GM12878 (cell line): ENCODE results near the gene ALDH1A2. TPM values are rescaled to one million over a fixed set of nuclear protein-coding genes. Genes with fewer than 3 reads are reported as not detected.

Source experiments
- ATAC-seq: fragments of 200-7000 bp; cut with Tn5 transposase; 3 replicates; pipeline ENCODE4 v1.9.1; 2020; ENCODE audit warnings: mild to moderate bottlenecking, moderate library complexity
- BruUV-seq: library from RNA; stranded (reverse); fragments of 400-500 nt; replicated peaks from 2 replicates; lab custom pipeline; 2021; lab: Mats Ljungman, UMichigan
- CTCF ChIA-PET: fragments of 300-600 bp; sonication (Branson Sonifier 250); formaldehyde crosslinking; extraction: SDS; loops from one replicate; lab custom pipeline; 2021; ENCODE audit warnings: inconsistent platforms; lab: Yijun Ruan, JAX
- POLR2A ChIA-PET: fragments of 350-600 bp; formaldehyde crosslinking; extraction: SDS; loops from one replicate; lab custom pipeline; 2021; ENCODE audit warnings: inconsistent platforms; lab: Charles Lee
- RAD21 ChIA-PET: fragments of 300-600 bp; sonication (Branson Sonifier 250); formaldehyde crosslinking; loops from one replicate; lab custom pipeline; 2023; ENCODE audit warnings: antibody characterized with exemption; ENCODE audit not compliant: unreplicated experiment; lab: Charles Lee
- SMC1A ChIA-PET: fragments of 300-600 bp; sonication (Branson Sonifier 250); formaldehyde crosslinking; loops from one replicate; lab custom pipeline; 2023; ENCODE audit not compliant: unreplicated experiment, uncharacterized antibody; lab: Charles Lee
- DNase-seq: peaks from one replicate; pipeline ENCODE4 v3.0.0-alpha.2; 2011; ENCODE audit warnings: low read depth, low spot score
- FAIRE-seq: peaks from 3 replicates; lab custom pipeline; 2011; peaks lifted over from hg19 to GRCh38; lab: Jason Lieb, UNC
- H2AFZ ChIP-seq: 2 replicates; pipeline ENCODE4 v1.6.0; 2011; ENCODE audit warnings: low read depth, low read length, control low read depth; ENCODE audit not compliant: control insufficient read depth
- H3K27ac ChIP-seq: 2 replicates; pipeline ENCODE4 v1.5.1; 2011; ENCODE audit warnings: control low read depth; ENCODE audit not compliant: control insufficient read depth, insufficient read depth
- H3K27me3 ChIP-seq, 2 experiments: replicated peaks in 1 of 2; 2 replicates each; pipeline versions ENCODE4 v1.6.0 to v1.6.1; 2011; ENCODE audit warnings: low read length in 1 of 2; ENCODE audit not compliant: control insufficient read depth in 2 of 2, insufficient read depth in 2 of 2
- H3K36me3 ChIP-seq, 2 experiments: 2 replicates each; pipeline ENCODE4 v1.5.1; 2011; ENCODE audit warnings: low read length in 1 of 2; ENCODE audit not compliant: control insufficient read depth in 2 of 2, insufficient read depth in 2 of 2
- H3K4me1 ChIP-seq: 2 replicates; pipeline ENCODE4 v1.6.1; 2011; ENCODE audit warnings: mild to moderate bottlenecking, low read length, moderate library complexity, mixed read lengths; ENCODE audit not compliant: control insufficient read depth, insufficient read depth
- H3K4me2 ChIP-seq: 2 replicates; pipeline ENCODE4 v1.6.0; 2011; ENCODE audit warnings: control low read depth; ENCODE audit not compliant: control insufficient read depth, insufficient read depth
- H3K4me3 ChIP-seq: fragments of 200-600 bp; sonication (generic); 2 replicates; pipeline ENCODE4 v1.5.1; 2016
- H3K79me2 ChIP-seq: 2 replicates; pipeline ENCODE4 v1.6.0; 2011; ENCODE audit warnings: low read length; ENCODE audit not compliant: control insufficient read depth, insufficient read depth
- H3K9ac ChIP-seq: 2 replicates; pipeline ENCODE4 v1.8.0; 2011; ENCODE audit warnings: low read length, control low read depth, mixed read lengths; ENCODE audit not compliant: control insufficient read depth, insufficient read depth
- H3K9me3 ChIP-seq: replicated peaks from 3 replicates; pipeline ENCODE4 v1.5.1; 2011; ENCODE audit warnings: mild to moderate bottlenecking, low read length; ENCODE audit not compliant: control insufficient read depth, insufficient read depth
- H4K20me1 ChIP-seq: 2 replicates; pipeline ENCODE4 v1.6.0; 2011; ENCODE audit not compliant: control insufficient read depth, insufficient read depth
- ATF2 ChIP-seq: IDR thresholded peaks from 2 replicates; pipeline ENCODE4 v1.6.1; 2012; ENCODE audit warnings: low read length, inconsistent platforms
- ATF7 ChIP-seq: fragments of 450-650 bp; IDR thresholded peaks from 2 replicates; pipeline ENCODE4 v1.6.1; 2016; ENCODE audit warnings: low read depth, mild to moderate bottlenecking
- BRCA1 ChIP-seq: IDR thresholded peaks from 2 replicates; pipeline ENCODE4 v1.6.1; 2011; ENCODE audit warnings: low read depth, low read length, improper control_type of control experiment
- E4F1 ChIP-seq: fragments of 450-650 bp; IDR thresholded peaks from 2 replicates; pipeline ENCODE4 v1.6.1; 2018; ENCODE audit warnings: borderline replicate concordance, mild to moderate bottlenecking; ENCODE audit not compliant: partially characterized antibody
- GATAD2B ChIP-seq: fragments of 450-650 bp; conservative IDR thresholded peaks from 2 replicates; pipeline ENCODE4 v1.6.1; 2017; ENCODE audit warnings: low read depth, mild to moderate bottlenecking, moderate library complexity
- KAT2A ChIP-seq: conservative IDR thresholded peaks from 2 replicates; pipeline ENCODE4 v1.6.1; 2011; ENCODE audit warnings: low read depth, low read length; ENCODE audit not compliant: control insufficient read depth
- PML ChIP-seq: IDR thresholded peaks from 2 replicates; pipeline ENCODE4 v1.6.1; 2012; ENCODE audit warnings: low read length, inconsistent platforms
- SMC3 ChIP-seq: IDR thresholded peaks from 2 replicates; pipeline ENCODE4 v1.6.1; 2011; ENCODE audit warnings: low read length, improper control_type of control experiment, borderline replicate concordance
- STAT1 ChIP-seq: fragments of 450-650 bp; conservative IDR thresholded peaks from 2 replicates; pipeline ENCODE4 v1.6.1; 2014; ENCODE audit warnings: antibody characterized with exemption, mild to moderate bottlenecking
- WGBS: methylation state at CpG from one replicate; pipeline ENCODE4 v1.1.6; 2016; ENCODE audit warnings: low lambda C conversion rate; ENCODE audit not compliant: insufficient replicate concordance, insufficient coverage; ENCODE audit errors: missing lambda C conversion rate; 5-methylcytosine and 5-hydroxymethylcytosine counted together
- in situ Hi-C: fragments of 300-500 bp; cut with MboI; formaldehyde crosslinking; loops from 9 replicates; pipeline ENCODE4 v1.14.3; 2018; ENCODE audit warnings: mixed read lengths
- intact Hi-C: fragments of 100-400 bp; cut with micrococcal nuclease; formaldehyde crosslinking; loops from one replicate; pipeline ENCODE4 v1.14.2; 2022; ENCODE audit not compliant: unreplicated experiment
- polyA plus RNA-seq, 11 experiments: library from polyadenylated mRNA; depleted of rRNA in 4 of 11; unstranded in 6 of 11; stranded (reverse) in 5 of 11; fragments of >200 nt; fragmentation: Nextera tagmentation in 4 of 11; fragmentation: Illumina TruSeq in 1 of 11; extraction: Ambion mirVana in 4 of 11; extraction: Trizol in 1 of 11; gene quantifications; 1 replicate in 1 of 11; 2 replicates in 10 of 11; pipeline versions ENCODE4 v1.2.1 to v1.2.3, GENCODE V29; 2011 to 2016; ENCODE audit warnings: inconsistent platforms in 2 of 11, missing spikeins in 2 of 11, low read depth in 1 of 11
- total RNA-seq, 4 experiments: library from RNA; depleted of rRNA in 3 of 4; stranded (reverse); fragments of >200 nt in 3 of 4; fragmentation: Illumina TruSeq in 1 of 4; extraction: Trizol in 1 of 4; gene quantifications; 2 replicates each; pipeline versions ENCODE4 v1.2.1 to v1.2.3, GENCODE V29; 2013 to 2021
- TF ChIP-seq, protein P1 (sequence below): IDR thresholded peaks from 2 replicates; pipeline ENCODE4 v1.6.1; 2011; ENCODE audit warnings: mild to moderate bottlenecking, low read depth, low read length, moderate library complexity; ENCODE audit not compliant: insufficient replicate concordance
- TF ChIP-seq, protein P2 (sequence below): IDR thresholded peaks from 2 replicates; pipeline ENCODE4 v1.6.1; 2012; ENCODE audit warnings: low read depth, low read length, improper control_type of control experiment
- TF ChIP-seq, protein P3 (sequence below): fragments of 450-650 bp; IDR thresholded peaks from 2 replicates; pipeline ENCODE4 v1.6.1; 2017; ENCODE audit warnings: mild to moderate bottlenecking, moderate library complexity
- TF ChIP-seq, protein P4 (sequence below): IDR thresholded peaks from 2 replicates; pipeline ENCODE4 v1.6.1; 2012; ENCODE audit warnings: low read depth, low read length, improper control_type of control experiment

The ALDH1A2 gene
- total and polyA plus RNA-seq, 10 of the 15 experiments (the other 5 are each of a cell fraction or from before 2014, with no cell fraction given), result 0.06 to 0.92 (median 0.18) TPM; not detected in 5

DNA sequence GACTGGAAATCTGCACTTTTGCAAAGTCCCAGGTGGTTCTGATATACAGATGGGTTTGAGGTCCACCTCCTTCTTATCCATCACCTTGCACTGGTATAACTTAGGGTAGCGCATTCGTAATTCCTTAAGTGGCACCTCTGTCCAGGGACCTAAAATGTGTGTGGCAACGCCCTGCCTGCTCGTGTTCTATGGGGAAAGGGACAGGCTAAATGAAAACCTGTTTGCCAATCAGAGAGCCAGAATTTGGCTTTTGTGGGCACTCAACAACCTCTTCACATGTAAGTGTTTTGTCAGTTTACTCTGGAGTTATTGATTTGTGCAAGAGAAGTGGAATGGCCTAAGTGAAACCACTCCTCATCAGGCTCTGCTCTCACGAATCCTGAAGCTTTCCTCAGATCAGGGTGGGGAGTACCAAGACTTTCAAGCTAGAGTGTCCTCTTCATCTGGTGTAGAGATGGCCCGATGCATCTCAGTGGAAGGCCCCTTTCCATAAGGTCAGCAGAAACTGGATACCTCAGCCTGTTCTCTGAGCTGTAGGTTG, 138.3 kb downstream of the ALDH1A2 start:
- CTCF ChIA-PET, result no interaction called here
- H3K9me3 ChIP-seq, result no peaks in the 10 kb centered on the region
- no peaks in the 10 kb centered on the region for H3K27me3 ChIP-seq
- no peak overlapping the region for H3K4me2 ChIP-seq
- no peak overlapping the region for H3K27ac ChIP-seq
- POLR2A ChIA-PET, result no interaction called here
- 33% methylated on average over 6 of the region's 6 CpGs for whole genome bisulfite sequencing
- H3K9ac ChIP-seq, result no peak overlapping the region
- RAD21 ChIA-PET, result no interaction called here
- H2AFZ ChIP-seq, result no peak overlapping the region
- FAIRE-seq, result no peak
- no TSS peak for BruUV-seq
- no peaks in the 10 kb centered on the region for H3K4me1 ChIP-seq
- no peak for ATAC-seq
- no peak overlapping the region for H3K4me3 ChIP-seq
- no peaks in the 10 kb centered on the region for H3K36me3 ChIP-seq
- no peaks in the 10 kb centered on the region for H3K79me2 ChIP-seq
- DNase-seq, result no peak
- SMC1A ChIA-PET, result no interaction called here
- intact Hi-C loops, result no loop called here
- no peaks in the 10 kb centered on the region for H4K20me1 ChIP-seq
- in situ Hi-C loops, result no loop called here
- TF ChIP-seq, protein P1, sequence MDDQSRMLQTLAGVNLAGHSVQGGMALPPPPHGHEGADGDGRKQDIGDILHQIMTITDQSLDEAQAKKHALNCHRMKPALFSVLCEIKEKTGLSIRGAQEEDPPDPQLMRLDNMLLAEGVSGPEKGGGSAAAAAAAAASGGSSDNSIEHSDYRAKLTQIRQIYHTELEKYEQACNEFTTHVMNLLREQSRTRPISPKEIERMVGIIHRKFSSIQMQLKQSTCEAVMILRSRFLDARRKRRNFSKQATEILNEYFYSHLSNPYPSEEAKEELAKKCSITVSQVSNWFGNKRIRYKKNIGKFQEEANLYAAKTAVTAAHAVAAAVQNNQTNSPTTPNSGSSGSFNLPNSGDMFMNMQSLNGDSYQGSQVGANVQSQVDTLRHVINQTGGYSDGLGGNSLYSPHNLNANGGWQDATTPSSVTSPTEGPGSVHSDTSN, result no peak
- TF ChIP-seq KAT2A, result no peak
- TF ChIP-seq GATAD2B, result no peak
- TF ChIP-seq PML, result no peak
- TF ChIP-seq, protein P2, sequence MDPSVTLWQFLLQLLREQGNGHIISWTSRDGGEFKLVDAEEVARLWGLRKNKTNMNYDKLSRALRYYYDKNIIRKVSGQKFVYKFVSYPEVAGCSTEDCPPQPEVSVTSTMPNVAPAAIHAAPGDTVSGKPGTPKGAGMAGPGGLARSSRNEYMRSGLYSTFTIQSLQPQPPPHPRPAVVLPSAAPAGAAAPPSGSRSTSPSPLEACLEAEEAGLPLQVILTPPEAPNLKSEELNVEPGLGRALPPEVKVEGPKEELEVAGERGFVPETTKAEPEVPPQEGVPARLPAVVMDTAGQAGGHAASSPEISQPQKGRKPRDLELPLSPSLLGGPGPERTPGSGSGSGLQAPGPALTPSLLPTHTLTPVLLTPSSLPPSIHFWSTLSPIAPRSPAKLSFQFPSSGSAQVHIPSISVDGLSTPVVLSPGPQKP, result no peak
- TF ChIP-seq BRCA1, result no peak
- TF ChIP-seq ATF2, result no peak
- TF ChIP-seq, protein P3, sequence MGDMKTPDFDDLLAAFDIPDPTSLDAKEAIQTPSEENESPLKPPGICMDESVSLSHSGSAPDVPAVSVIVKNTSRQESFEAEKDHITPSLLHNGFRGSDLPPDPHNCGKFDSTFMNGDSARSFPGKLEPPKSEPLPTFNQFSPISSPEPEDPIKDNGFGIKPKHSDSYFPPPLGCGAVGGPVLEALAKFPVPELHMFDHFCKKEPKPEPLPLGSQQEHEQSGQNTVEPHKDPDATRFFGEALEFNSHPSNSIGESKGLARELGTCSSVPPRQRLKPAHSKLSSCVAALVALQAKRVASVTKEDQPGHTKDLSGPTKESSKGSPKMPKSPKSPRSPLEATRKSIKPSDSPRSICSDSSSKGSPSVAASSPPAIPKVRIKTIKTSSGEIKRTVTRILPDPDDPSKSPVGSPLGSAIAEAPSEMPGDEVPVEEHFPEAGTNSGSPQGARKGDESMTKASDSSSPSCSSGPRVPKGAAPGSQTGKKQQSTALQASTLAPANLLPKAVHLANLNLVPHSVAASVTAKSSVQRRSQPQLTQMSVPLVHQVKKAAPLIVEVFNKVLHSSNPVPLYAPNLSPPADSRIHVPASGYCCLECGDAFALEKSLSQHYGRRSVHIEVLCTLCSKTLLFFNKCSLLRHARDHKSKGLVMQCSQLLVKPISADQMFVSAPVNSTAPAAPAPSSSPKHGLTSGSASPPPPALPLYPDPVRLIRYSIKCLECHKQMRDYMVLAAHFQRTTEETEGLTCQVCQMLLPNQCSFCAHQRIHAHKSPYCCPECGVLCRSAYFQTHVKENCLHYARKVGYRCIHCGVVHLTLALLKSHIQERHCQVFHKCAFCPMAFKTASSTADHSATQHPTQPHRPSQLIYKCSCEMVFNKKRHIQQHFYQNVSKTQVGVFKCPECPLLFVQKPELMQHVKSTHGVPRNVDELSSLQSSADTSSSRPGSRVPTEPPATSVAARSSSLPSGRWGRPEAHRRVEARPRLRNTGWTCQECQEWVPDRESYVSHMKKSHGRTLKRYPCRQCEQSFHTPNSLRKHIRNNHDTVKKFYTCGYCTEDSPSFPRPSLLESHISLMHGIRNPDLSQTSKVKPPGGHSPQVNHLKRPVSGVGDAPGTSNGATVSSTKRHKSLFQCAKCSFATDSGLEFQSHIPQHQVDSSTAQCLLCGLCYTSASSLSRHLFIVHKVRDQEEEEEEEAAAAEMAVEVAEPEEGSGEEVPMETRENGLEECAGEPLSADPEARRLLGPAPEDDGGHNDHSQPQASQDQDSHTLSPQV, result no peak
- TF ChIP-seq STAT1, result no peak
- TF ChIP-seq, protein P4, sequence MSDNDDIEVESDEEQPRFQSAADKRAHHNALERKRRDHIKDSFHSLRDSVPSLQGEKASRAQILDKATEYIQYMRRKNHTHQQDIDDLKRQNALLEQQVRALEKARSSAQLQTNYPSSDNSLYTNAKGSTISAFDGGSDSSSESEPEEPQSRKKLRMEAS, result no peak
- TF ChIP-seq ATF7, result no peak
- TF ChIP-seq SMC3, result no peak
- TF ChIP-seq E4F1, result no peak
